ENCODE results near the gene ATAD3C. TPM values are rescaled to one million over a fixed set of nuclear protein-coding genes. Genes with fewer than 3 reads are reported as not detected.

ATAD3C gene
- total and polyA plus RNA-seq, 2 donors (not counting 1 experiment from before 2014, with no cell fraction given): 0.17 TPM; not detected in 1

DNA sequence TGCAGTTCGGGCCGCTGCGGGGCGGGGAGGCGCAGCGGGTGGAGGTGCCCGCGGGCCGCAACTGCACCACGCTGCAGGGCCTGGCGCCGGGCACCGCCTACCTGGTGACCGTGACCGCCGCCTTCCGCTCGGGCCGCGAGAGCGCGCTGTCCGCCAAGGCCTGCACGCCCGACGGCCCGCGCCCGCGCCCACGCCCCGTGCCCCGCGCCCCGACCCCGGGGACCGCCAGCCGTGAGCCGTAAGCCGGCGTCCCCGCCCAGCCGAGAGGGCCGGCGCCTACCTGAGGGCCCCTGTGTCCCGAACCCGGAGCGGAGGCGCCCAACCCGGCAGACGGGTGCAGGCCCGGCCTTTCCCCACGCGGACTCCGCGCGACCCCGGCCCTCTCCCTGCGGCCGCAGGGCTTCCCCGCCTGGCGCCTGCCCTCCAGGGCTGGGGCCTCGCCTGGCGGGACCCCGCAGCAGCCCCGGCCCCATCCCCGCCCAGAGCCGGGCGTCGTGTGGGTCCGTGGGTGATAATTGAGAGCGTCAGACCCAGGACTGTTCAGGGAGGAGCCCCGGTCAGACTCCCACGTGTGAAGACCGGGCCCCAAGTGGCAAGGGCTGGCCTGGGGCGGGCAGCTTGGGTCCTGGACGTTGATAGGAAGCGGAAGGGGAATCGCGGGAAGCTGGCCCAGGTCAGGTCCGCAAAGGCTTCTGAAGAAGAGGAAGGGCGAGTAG, 9.8 kb upstream of the ATAD3C start:
- no peak overlapping the region for H2AFZ ChIP-seq (ENCODE audit: low read length)
- no peak overlapping the region for H3K9ac ChIP-seq (ENCODE audit: insufficient read depth, low read length)
- no peak overlapping the region for H3K4me2 ChIP-seq (ENCODE audit: extremely low read depth, insufficient read depth, low read length)
- no peak for DNase-seq (ENCODE audit: low read depth in 2 of 2)
- no peak overlapping the region for H3K4me3 ChIP-seq (replicated peaks in 1 of 4; ENCODE audit: control extremely low read depth in 1 of 4, insufficient read depth in 1 of 4, low read depth in 3 of 4, low read length in 4 of 4)
- no peak overlapping the region for H3K27ac ChIP-seq (ENCODE audit: insufficient read depth, low read length)
- no peaks in the 10 kb centered on the region for H3K36me3 ChIP-seq (ENCODE audit: control insufficient read depth, insufficient read depth, low read length)
- no peaks in the 10 kb centered on the region for H3K27me3 ChIP-seq (ENCODE audit: control insufficient read depth, insufficient read depth, low read length)
- H3K79me2 ChIP-seq (ENCODE audit: control insufficient read depth, insufficient read depth, low read length): no peaks in the 10 kb centered on the region
- H4K20me1 ChIP-seq (ENCODE audit: control insufficient read depth, extremely low read depth, insufficient read depth, low read length): no peaks in the 10 kb centered on the region
- TF ChIP-seq, protein P1, sequence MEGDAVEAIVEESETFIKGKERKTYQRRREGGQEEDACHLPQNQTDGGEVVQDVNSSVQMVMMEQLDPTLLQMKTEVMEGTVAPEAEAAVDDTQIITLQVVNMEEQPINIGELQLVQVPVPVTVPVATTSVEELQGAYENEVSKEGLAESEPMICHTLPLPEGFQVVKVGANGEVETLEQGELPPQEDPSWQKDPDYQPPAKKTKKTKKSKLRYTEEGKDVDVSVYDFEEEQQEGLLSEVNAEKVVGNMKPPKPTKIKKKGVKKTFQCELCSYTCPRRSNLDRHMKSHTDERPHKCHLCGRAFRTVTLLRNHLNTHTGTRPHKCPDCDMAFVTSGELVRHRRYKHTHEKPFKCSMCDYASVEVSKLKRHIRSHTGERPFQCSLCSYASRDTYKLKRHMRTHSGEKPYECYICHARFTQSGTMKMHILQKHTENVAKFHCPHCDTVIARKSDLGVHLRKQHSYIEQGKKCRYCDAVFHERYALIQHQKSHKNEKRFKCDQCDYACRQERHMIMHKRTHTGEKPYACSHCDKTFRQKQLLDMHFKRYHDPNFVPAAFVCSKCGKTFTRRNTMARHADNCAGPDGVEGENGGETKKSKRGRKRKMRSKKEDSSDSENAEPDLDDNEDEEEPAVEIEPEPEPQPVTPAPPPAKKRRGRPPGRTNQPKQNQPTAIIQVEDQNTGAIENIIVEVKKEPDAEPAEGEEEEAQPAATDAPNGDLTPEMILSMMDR (conservative IDR thresholded peaks at IDR 0.05 in 1 of 2, IDR thresholded peaks at IDR 0.05 in 1 of 2; ENCODE audit: low read depth in 1 of 2, low read length in 2 of 2): no peak
- H3K4me1 ChIP-seq (ENCODE audit: control insufficient read depth, extremely low read depth, insufficient read depth, low read length): peaks cover 4% of the 10 kb centered on the region
- H3K9me3 ChIP-seq (ENCODE audit: control insufficient read depth, insufficient read depth, low read depth, low read length): no peaks in the 10 kb centered on the region

GRCh38 chr1:1440262-1441001, 9.1 kb upstream of the ATAD3C start:
- H3K27me3 ChIP-seq (ENCODE audit: control insufficient read depth, insufficient read depth, low read length): no peaks in the 10 kb centered on the region
- no peaks in the 10 kb centered on the region for H3K36me3 ChIP-seq (ENCODE audit: control insufficient read depth, insufficient read depth, low read length)
- no peak overlapping the region for H3K27ac ChIP-seq (ENCODE audit: insufficient read depth, low read length)
- no peak overlapping the region for H3K4me2 ChIP-seq (ENCODE audit: extremely low read depth, insufficient read depth, low read length)
- H3K9ac ChIP-seq (ENCODE audit: insufficient read depth, low read length): no peak overlapping the region
- H3K9me3 ChIP-seq (ENCODE audit: control insufficient read depth, insufficient read depth, low read depth, low read length): no peaks in the 10 kb centered on the region
- no peaks in the 10 kb centered on the region for H3K4me1 ChIP-seq (ENCODE audit: control insufficient read depth, extremely low read depth, insufficient read depth, low read length)
- no peaks in the 10 kb centered on the region for H4K20me1 ChIP-seq (ENCODE audit: control insufficient read depth, extremely low read depth, insufficient read depth, low read length)
- H3K4me3 ChIP-seq (replicated peaks in 1 of 4; ENCODE audit: control extremely low read depth in 1 of 4, insufficient read depth in 1 of 4, low read depth in 3 of 4, low read length in 4 of 4): no peak overlapping the region
- no peak for TF ChIP-seq EZH2 (IDR thresholded peaks at IDR 0.05; ENCODE audit: low read length, missing control alignments)
- TF ChIP-seq, protein P1 (conservative IDR thresholded peaks at IDR 0.05 in 1 of 2, IDR thresholded peaks at IDR 0.05 in 1 of 2; ENCODE audit: low read depth in 1 of 2, low read length in 2 of 2): no peak
- no peaks in the 10 kb centered on the region for H3K79me2 ChIP-seq (ENCODE audit: control insufficient read depth, insufficient read depth, low read length)
- DNase-seq (ENCODE audit: low read depth in 2 of 2): no peak
- no peak overlapping the region for H2AFZ ChIP-seq (ENCODE audit: low read length)

- TF ChIP-seq, protein P1 (conservative IDR thresholded peaks at IDR 0.05 in 1 of 2, IDR thresholded peaks at IDR 0.05 in 1 of 2; ENCODE audit: low read depth in 1 of 2, low read length in 2 of 2): peak; percentile 77 to 91
- TF ChIP-seq EZH2 (IDR thresholded peaks at IDR 0.05; ENCODE audit: low read length, missing control alignments): no peak
- Histone ChIP-seq H3K79me2 (ENCODE audit: control insufficient read depth, insufficient read depth, low read length) (no peaks in the 10 kb centered on the region), H3K9ac (ENCODE audit: insufficient read depth, low read length) (no peak overlapping the region), H4K20me1 (ENCODE audit: control insufficient read depth, extremely low read depth, insufficient read depth, low read length) (no peaks in the 10 kb centered on the region), H3K9me3 (ENCODE audit: control insufficient read depth, insufficient read depth, low read depth, low read length) (no peaks in the 10 kb centered on the region), H3K36me3 (ENCODE audit: control insufficient read depth, insufficient read depth, low read length) (no peaks in the 10 kb centered on the region), H3K4me3 (replicated peaks in 1 of 4; ENCODE audit: control extremely low read depth in 1 of 4, insufficient read depth in 1 of 4, low read depth in 3 of 4, low read length in 4 of 4) (no peak overlapping the region), H3K27me3 (ENCODE audit: control insufficient read depth, insufficient read depth, low read length) (no peaks in the 10 kb centered on the region), H2AFZ (ENCODE audit: low read length) (no peak overlapping the region), H3K4me1 (ENCODE audit: control insufficient read depth, extremely low read depth, insufficient read depth, low read length) (no peaks in the 10 kb centered on the region), H3K27ac (ENCODE audit: insufficient read depth, low read length) (no peak overlapping the region), H3K4me2 (ENCODE audit: extremely low read depth, insufficient read depth, low read length) (no peak overlapping the region)
- peak in 1 of 2 donors; percentile 20 for DNase-seq (ENCODE audit: low read depth in 2 of 2)
Measured at GRCh38 chr1:1441002-1441888, 8.2 kb upstream of the ATAD3C start.
